HG02678 (cell line): Measurements from ENCODE around the gene STK35.

ENCODE experiments used
- ATAC-seq: cut with Tn5 transposase; IDR thresholded peaks from one replicate; pipeline ENCODE4 v1.9.1; 2021; ENCODE audit warnings: mild to moderate bottlenecking, moderate library complexity; ENCODE audit not compliant: unreplicated experiment

The STK35 gene

DNA sequence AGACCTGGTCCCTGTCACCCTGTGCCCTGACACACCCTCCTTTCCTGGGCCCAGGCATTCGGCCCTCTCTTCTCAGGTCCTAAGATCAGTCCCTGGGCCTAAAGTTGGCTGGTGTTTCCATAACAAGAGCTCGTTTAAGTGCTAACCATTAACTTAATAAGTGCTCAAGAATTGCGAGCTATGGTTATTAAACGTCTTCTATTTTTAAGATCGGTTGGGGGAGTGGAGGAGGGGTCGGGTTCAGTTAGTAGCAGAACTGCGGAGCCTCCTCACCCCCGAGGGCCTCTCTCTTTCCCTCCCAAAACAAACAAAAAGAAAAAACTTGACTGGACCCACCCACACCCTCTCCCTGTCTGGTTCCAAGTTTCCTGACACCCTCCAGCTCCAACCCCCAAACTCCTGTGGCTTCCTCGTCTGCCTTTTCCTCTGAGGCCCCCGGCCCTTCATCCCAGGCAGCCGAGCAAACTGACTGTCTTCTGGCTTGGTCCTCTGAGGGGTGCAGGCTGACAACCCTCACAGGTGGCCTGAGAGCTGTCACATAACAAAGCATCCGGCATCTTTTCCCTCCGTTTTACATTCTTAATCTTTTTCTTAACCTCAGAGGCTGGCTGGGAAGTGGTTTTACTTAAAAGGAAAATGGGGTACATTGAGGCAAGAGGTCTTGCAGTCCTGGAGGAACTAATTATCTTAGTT lies 2.0 kb downstream of the STK35 start:
- no peak for ATAC-seq

DNA sequence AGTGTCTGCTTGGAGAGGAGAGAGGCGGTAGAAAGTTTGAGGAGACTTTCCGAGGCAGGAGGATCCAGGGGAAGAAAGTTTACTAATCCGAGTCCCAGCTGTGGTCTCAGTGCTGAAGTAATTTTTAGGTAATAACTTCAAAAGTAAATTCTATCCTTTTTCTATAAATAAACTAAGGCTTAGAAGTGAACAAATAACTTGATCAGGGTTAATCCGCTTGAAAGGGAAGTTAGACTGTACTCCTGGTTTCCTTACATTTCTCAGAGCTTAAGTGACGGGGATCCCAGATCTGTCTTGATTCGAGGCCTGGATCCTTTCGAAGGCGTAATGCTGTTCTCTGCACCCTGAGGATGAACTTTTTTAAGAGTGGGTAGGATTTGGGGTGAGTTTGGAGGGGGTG lies 2.6 kb downstream of the STK35 start:
- no peak for ATAC-seq

DNA sequence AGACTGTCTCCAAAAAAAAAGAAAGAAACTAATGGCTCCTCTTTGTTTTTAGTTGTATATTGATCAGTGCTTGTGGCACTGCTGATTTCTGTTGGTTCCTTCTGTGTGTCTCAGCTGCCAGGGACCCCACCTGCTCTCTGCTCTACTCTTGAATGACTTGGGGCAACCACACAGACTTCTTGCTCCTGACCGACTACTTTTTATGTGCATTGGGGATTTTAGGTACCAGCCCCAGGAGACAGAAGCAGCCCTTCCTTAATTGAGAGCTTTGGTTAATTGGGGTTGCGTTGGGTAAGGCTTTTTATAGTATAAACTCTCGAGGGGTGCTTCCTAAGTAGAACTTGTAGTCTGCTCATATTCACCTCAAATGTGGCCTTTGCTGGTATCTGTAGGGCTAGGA lies 6.9 kb downstream of the STK35 start:
- no peak for ATAC-seq

DNA sequence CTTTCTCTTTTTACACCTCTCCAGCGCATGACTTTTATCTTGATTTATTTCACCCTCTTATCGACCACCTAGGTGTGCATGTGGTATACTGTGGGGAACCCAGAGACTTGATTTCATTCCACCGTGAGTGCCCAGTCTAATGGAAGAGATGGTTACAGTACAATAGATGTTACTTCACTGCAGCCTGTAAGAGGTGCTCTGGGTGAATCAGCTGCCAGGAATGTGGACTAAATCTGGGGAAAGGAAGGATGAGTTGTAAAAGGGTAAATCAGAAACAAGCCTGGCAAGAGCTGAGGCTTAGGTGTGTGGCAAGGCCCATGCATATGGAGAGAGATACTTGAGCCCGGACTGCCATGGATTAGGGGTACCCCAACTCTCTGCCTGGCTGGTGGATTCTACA lies 7.4 kb downstream of the STK35 start:
- ATAC-seq, result no peak

DNA sequence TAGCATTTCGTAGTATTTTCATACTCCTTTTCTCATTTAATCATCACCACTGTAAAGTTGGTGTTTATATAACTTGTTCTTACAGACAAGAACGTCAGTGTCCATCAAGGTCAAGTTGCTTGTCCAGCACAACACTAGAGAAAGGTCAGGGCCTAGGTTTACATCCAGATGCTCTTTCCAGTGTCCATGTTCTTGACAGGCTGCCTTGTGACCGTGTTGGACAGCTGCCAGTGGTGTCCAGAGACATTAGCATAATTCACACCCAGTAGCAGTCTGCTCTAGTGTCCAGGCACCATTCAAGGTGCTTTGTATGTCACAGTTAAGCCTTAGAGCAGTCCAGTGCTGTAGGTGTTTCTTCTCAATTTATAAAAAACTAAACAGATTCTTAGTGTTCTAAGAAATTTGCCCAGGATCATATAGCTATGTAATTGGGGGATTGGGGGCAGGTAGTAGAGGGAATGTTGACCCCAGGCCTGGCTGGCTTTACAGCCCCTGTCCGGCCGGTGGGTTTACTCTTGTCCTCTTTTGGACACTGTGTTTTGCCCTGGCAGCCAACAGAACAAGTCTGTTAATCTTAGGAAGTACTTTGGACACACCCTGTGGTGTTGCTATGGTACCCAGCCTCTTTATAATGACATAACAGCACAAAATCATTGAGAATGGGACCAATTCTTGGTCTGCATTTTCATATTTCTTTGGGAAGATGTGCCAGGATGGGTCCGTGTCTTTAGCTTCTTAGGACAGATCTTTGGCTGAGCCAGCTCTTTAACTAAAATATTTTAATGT lies 8.0 kb downstream of the STK35 start:
- no peak for ATAC-seq

DNA sequence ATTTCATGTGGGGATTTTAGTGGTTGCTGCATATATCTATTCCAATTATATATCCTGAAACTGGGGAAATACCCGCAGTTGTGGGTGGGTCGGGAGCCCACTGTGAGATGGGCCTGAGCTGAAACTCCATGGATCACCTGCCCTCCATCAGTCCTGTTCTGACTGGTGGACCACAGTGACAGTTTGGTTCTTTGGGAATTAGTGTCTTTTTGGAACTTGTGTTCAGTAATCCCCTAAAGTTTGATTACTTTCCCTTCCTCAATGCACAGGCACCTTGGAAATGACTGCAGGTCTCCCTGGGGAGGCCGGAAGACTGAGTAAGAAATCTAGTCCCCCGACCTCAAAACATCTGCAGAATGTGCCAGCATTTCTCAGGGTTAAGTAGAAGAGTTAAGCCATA lies 11.3 kb downstream of the STK35 start:
- no peak for ATAC-seq

DNA sequence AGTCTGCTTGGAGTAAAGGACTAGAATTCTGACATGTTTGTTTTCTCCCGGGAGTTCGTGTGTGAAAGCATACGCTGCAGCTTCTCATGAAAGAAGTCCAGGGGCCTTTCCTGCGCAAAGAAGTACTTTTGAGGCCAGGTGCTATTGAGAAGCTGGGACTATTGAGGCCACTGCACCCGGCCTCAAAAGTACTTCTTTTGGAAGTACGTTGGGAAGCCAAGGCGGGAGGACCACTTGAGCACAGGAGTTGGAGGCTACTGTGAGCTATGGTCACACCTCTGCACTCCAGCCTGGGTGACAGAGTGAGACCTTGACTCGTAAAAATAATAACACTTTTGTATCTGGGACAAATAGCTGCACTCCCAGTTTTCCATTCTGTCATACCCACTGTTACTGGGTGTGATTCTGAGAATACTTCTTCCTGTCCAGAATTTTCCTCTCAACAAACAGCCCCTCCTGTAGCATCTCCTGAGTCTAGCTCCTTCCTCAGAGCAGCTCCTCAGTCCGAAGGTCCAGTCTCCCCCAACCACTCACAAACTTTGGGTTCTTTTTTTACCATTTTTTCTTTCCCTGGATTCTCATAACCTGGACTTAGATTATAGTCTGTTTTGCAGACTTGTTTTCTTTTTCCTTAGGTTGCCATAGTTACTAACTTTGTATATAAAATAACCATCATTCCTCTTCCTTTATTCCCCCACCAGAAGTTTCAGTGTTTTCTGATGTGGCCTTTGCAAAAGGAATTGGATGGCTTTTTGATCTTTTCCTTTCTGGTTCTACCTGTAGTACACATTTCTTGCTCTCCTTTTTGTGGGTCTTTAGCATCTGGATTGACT lies 12.7 kb downstream of the STK35 start:
- no peak for ATAC-seq

GRCh38 chr20:2114990-2115681 lies 13.5 kb downstream of the STK35 start:
- ATAC-seq, result no peak

DNA sequence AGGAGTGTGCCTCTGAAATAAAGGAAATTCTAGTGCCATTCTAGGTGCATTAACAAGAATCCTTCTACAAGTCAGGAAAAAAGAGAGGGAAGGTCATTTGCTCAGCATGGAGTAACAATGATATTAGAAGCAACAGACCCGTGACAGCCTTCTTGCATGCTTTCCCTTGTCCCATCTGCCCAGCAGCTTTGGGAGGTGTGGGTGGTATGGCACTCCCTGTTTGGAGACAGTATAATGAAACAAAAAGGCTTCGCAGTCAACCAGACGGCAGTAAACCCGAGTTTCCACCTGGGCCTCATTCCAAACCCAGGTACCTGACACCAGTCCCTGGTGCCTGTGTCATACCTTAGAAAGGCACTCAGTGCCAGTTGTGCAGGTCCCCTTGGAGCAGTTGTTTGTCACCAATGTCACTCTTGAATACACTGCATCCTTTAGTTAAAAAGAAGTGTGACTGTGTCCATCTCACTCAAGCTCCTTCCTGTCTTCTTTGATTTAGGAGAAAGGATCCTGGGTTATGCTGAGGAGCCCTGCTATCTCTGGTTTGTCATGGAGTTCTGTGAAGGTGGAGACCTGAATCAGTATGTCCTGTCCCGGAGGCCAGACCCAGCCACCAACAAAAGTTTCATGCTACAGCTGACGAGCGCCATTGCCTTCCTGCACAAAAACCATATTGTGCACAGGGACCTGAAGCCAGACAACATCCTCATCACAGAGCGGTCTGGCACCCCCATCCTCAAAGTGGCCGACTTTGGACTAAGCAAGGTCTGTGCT lies 14.7 kb downstream of the STK35 start:
- ATAC-seq, result no peak

DNA sequence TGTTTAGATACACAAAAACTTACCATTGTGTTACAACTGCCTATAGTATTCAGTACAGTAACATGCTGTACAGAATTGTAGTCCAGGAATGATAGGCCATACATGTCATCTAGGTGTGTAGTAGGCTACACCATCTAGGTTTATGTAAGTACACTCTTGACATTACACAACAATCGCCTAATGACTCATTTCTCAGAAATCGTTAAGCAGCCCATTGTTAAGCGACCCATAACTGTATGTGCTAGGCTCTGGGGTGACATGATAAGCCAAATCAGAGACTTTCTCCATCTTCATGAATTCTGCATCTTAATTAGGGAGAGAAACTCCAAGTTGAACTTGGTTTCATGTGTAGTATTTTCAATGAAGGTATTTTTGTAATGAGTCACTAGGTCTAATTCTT lies 17.2 kb downstream of the STK35 start:
- ATAC-seq, result no peak

GRCh38 chr20:2122936-2123335 lies 21.3 kb downstream of the STK35 start:
- ATAC-seq, result no peak

DNA sequence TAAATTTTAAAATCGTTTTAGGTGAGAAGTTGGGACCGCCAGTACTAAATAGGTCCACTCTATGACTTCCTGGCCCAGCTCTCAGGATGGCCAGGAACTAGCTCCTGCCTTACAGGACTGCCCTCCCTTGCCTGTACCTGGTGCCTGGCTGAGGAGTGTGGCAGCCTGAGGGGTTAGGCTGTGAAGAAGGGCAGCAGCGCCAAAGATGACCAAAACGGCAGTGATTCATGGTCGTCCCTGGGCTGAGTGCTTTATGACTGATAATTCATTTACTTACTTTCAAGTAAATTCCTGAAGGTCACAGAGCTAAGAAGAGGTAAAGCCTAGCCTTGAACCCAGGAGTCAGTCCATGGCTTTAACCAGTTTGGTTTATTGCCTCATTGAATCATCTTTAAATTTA lies 22.1 kb downstream of the STK35 start:
- no peak for ATAC-seq

DNA sequence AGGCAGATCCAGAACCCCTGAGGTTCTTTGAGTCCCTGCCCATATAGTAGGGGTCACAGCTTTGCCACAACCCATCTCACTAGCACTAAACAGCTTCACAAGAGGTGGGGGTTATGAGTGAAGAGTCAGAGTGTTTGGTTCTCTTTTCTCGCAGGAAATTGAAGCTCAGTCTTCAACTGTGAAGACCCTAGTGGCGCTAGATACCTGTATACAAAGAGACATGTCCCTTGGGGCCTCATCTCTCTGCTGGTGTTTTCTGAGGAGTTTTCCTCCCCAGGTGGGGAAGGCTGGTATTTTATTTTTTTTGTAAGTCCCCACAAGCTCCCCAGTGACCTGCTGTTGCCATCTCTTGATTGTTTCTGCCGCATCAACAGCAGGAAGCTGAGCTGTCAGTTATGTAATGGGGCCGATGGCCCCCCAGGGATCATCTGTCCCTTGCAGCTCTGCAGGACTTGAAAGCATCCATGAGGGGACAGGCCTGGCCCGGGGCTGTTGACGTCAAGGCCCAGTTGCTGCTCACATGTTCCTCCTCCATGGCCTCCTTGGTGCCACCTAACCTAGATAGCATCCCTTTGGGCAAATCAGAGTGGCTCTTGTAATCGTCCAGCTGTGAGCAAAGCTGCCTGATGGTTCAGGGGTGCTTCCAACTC lies 23.1 kb downstream of the STK35 start:
- ATAC-seq, result no peak

GRCh38 chr20:2125474-2126112 lies 24.0 kb downstream of the STK35 start:
- no peak for ATAC-seq

DNA sequence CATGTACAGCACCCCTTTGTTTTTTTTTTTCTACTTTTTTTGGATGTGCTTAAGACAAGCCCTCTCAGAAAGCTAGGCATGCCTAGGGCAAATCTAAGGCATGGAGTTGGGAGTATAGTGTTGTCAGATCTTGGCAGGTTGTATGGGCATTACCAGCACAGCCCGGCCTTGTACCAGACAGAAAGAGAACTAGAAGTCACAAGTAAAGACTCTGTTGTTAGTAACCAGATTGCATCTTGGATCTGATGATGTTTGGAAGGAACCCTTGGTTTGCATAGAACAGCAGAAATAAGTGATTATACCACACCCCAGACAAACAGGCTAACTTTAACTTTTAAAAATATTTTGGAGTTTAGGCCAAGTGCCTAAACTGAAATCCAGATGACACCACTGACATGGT lies 25.6 kb downstream of the STK35 start:
- no peak for ATAC-seq

GRCh38 chr20:2128542-2128941 lies 26.9 kb downstream of the STK35 start:
- ATAC-seq, result no peak

DNA sequence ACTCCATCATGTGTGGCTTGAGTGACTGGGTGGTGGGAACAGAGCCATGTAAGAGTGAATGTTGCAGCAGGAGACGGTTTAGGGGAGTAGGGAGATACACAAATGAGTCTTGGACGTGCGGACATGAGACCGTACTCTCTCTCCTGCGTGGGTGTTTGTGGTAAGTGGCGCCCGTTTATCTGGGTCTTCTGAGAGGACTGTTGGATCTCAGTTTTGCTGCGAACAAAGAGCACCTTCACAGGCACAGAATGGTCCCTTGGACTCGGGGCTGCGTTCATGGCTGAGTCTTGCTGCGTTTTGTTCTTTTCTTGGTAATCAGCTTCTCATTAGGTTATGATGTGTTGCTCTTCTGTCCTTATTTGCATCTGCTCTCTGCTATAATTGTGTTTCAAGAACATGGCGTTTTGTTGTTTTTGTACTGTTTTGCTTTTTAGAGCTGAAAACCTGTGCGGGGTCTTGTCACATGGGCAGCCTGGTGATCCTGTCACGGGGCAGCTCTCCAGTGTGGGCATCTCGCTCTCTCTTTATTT lies 28.5 kb downstream of the STK35 start:
- no peak for ATAC-seq

DNA sequence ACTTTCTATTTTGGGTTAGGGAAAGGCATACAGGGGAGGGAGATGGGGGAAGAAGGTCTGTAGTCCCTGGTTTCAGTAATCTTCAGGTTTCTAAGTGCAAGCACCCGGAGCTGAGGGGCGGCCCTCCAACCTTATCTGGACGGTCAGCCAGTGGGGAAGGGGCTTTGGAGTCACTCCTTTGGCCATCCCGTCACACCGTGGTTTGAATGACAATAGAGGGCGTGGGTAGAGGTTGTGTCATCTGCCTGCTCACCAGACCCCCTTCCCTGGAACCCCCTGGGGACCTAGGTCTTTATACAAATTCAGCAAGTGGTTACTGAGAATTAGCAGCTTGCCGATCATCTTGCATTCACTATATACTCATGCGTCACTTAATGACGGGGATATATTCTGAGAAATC lies 29.1 kb downstream of the STK35 start:
- ATAC-seq, result no peak

- ATAC-seq, result no peak
Observed at GRCh38 chr20:2131366-2131765, 29.7 kb downstream of the STK35 start.
